H1 (cell line): ENCODE data around the gene MBIP.
"Not testable (repeated sequence)": the region's sequence is repeated elsewhere in the genome, so short reads cannot be mapped to it uniquely, and the experiment has no call there.

Source experiments
- BCL11A ChIP-seq, 2 experiments: IDR thresholded peaks; one replicate each; pipeline ENCODE4 v1.6.1; 2011; ENCODE audit warnings: low read depth in 2 of 2, low read length in 2 of 2, mild to moderate bottlenecking in 2 of 2
- EZH2 ChIP-seq: fragments of 200-600 bp; sonication (generic); IDR thresholded peaks from 2 replicates; pipeline ENCODE4 v1.7.1; 2012; ENCODE audit warnings: low read depth, mild to moderate bottlenecking, moderate library complexity, low read length, inconsistent platforms; ENCODE audit not compliant: severe bottlenecking
- POLR2A ChIP-seq, 2 experiments: IDR thresholded peaks; 1 replicate in 1 of 2; 2 replicates in 1 of 2; pipeline ENCODE4 v1.6.1; 2011; ENCODE audit warnings: low read depth in 2 of 2, low read length in 2 of 2, mild to moderate bottlenecking in 2 of 2; ENCODE audit errors: control extremely low read depth in 1 of 2
- SIN3A ChIP-seq, 2 experiments: IDR thresholded peaks in 1 of 2; conservative IDR thresholded peaks in 1 of 2; 2 replicates each; pipeline ENCODE4 v1.6.1; 2011 to 2012; ENCODE audit warnings: low read length in 2 of 2, improper control_type of control experiment in 1 of 2, low read depth in 1 of 2, mild to moderate bottlenecking in 1 of 2
- TF ChIP-seq, protein P1 (sequence below): IDR thresholded peaks from 2 replicates; pipeline ENCODE4 v1.6.1; 2012; ENCODE audit warnings: low read length, inconsistent platforms

DNA sequence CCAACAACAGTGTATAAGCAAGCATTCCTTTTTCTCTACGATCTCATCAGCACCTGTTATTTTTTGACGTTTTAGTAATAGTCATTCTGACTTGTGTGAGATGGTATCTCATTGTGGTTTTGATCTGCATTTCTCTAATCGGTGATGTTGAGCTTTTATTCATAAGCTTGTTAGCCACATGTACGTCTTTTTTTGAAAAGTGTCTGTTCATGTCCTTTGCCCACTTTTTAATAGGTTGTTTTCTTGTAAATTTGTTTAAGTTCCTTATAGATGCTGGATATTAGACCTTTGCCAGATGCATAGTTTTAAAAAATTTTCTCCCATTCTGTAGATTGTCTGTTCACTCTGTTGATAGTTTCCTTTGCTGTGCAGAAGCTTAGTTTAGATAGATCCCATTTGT, 7.1 kb upstream of the MBIP start:
- not testable (repeated sequence) for TF ChIP-seq EZH2; SIN3A (conservative IDR thresholded peaks at IDR 0.05 in 1 of 2, IDR thresholded peaks at IDR 0.05 in 1 of 2; ENCODE audit: low read depth in 1 of 2, low read length in 2 of 2); BCL11A (IDR thresholded peaks at IDR 0.05; ENCODE audit: low read depth in 2 of 2, low read length in 2 of 2); POLR2A (IDR thresholded peaks at IDR 0.05; ENCODE audit: control extremely low read depth in 1 of 2, low read depth in 2 of 2, low read length in 2 of 2)
- TF ChIP-seq, protein P1, sequence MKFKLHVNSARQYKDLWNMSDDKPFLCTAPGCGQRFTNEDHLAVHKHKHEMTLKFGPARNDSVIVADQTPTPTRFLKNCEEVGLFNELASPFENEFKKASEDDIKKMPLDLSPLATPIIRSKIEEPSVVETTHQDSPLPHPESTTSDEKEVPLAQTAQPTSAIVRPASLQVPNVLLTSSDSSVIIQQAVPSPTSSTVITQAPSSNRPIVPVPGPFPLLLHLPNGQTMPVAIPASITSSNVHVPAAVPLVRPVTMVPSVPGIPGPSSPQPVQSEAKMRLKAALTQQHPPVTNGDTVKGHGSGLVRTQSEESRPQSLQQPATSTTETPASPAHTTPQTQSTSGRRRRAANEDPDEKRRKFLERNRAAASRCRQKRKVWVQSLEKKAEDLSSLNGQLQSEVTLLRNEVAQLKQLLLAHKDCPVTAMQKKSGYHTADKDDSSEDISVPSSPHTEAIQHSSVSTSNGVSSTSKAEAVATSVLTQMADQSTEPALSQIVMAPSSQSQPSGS = not testable (repeated sequence)
